Heart left ventricle (tissue), 13 donors: ENCODE measurements around the gene BAG1.

Source experiments
- CTCF ChIP-seq, 12 donors: fragments of 200-600 bp; sonication (generic) in 4 of 12; IDR thresholded peaks; one replicate each; pipeline versions ENCODE4 v1.5.0 to v1.8.0; 2018 to 2022; ENCODE audit warnings: antibody characterized with exemption in 12 of 12, mild to moderate bottlenecking in 5 of 12
- POLR2A ChIP-seq, 2 donors: fragments of 450-650 bp; IDR thresholded peaks; one replicate each; pipeline ENCODE4 v1.6.1; 2017; ENCODE audit warnings: antibody characterized with exemption in 2 of 2, mild to moderate bottlenecking in 2 of 2, moderate library complexity in 2 of 2
- donor health status: ischemic (EF 13 %, LVEDD 7.1; RV severe dilation, severe dysfunction).
- donor health status: DM: no; HTN: yes; CAD: no.
- donor health status: DM: no; HTN: no; CAD: no.
- donor health status: ischemic (EF 25% LVEDD 6.9; RV normal size, moderate dysfunction).
- donor health status: ischemic (EF 25% LVEDD 5.7; RV mildly dilated, moderate dysfunction).
- donor health status: ischemic (EF 35%, LVEDD 5.7; RV mildly dilated, moderate dysfunction).
- donor health status: nonischemic (EF 11% LVEDD 7.7; RV severe dilation, severe dysfunction).
- donor health status: DM: yes; HTN: yes; CAD: no.
- donor health status: PGD.
- donor health status: ischemic (EF 29% LVEDD 5.4; RV normal size, mild dysfunction).
- donor health status: nonischemic (EF 23%, LVEDD 6.1; RV moderate dilation, normal function).

DNA sequence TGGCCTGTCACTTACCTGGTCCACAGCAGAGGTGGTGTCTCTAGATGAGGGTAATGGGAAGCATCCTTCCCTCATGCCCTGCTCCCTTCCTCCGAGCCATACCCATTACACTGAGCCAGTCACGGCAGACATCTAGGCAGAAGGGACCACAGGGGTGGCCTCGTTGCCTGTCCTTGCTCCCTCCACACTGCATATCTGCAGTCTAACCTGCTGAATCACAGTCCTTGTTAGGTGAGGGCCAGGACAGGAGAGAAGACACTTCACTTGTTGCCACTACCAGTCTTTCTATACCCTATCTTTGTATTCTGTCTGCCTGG, 43.0 kb downstream of the BAG1 start:
- TF ChIP-seq CTCF (IDR thresholded peaks at IDR 0.05) (no peak), POLR2A (IDR thresholded peaks at IDR 0.05) (no peak)
